ENCODE measurements around the gene LGALS12.

DNA sequence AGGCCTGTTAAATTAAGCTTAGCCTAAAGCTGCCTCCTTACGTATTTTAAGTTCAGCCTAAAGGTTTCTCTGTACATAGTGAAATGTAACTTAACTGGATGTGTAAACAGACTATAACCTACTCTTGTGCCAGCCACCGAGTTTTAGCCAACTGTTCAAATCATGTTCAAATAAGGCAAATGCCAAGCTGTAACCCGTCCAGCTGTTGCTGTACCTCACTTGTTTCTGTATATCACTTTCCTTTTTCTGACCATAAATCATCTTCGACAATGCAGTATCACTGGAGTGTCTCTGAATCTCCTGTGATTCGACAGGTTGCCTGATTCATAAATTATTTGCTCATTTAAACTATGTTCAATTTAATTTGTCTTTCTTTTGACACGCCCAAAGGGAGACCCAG lies 10.9 kb upstream of the LGALS12 start:
- TF ChIP-seq, protein P1, sequence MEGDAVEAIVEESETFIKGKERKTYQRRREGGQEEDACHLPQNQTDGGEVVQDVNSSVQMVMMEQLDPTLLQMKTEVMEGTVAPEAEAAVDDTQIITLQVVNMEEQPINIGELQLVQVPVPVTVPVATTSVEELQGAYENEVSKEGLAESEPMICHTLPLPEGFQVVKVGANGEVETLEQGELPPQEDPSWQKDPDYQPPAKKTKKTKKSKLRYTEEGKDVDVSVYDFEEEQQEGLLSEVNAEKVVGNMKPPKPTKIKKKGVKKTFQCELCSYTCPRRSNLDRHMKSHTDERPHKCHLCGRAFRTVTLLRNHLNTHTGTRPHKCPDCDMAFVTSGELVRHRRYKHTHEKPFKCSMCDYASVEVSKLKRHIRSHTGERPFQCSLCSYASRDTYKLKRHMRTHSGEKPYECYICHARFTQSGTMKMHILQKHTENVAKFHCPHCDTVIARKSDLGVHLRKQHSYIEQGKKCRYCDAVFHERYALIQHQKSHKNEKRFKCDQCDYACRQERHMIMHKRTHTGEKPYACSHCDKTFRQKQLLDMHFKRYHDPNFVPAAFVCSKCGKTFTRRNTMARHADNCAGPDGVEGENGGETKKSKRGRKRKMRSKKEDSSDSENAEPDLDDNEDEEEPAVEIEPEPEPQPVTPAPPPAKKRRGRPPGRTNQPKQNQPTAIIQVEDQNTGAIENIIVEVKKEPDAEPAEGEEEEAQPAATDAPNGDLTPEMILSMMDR (IDR thresholded peaks at IDR 0.05; ENCODE audit: low read depth, low read length) = no peak
- TF ChIP-seq EZH2phosphoT487 (IDR thresholded peaks at IDR 0.05; ENCODE audit: low read depth) = no peak

All from OCI-LY3 (cell line).